ENCODE data around the gene MAP2K5. TPM values are rescaled to one million over a fixed set of nuclear protein-coding genes. Genes with fewer than 3 reads are reported as not detected.

The MAP2K5 gene
- total and polyA plus RNA-seq, 10 of the 15 experiments (the other 5 are each of a cell fraction or from before 2014, with no cell fraction given) = 1.3 to 19.4 (median 9.6) TPM

DNA sequence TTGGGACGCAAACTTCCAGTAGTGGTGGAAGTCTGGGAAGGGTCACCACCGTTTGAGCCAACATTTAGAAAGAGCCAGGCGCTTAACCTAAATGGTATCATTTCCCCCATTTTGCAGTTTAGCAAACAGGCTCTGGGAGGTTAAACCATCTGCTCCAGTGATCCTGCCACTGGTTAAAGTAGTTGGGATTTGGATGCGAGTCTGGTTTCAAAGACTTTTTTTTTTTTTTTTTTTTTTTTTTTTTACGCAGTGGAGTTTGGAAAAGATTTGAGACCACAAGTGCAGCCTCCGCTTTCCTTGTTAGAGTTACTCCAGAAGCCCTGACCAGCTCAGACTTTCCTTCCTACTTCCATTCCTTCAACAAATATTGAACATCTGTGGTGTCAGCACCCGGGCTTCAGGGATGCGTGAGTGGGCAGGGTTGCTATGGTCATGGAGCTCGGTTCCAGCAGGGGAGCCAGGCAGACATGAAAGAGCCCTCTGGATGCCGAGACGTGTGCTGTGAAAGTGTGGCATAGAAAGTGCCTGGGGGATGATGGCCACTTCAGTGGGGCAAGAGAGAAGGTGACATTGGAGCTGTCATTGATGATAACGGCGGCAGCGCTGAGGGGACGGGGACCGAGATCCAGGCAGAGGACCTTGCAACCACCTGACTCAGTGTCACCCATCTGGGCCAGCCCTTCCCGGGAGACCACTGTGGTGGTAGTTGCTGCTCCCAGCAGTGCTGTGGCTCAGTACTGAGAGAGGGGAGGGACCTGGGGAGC lies 298.4 kb downstream of the MAP2K5 start (continued):
- TF ChIP-seq MTA2 (IDR thresholded peaks at IDR 0.05; ENCODE audit: low read depth) (no peak), BMI1 (IDR thresholded peaks at IDR 0.05; ENCODE audit: borderline replicate concordance) (no peak), EZH2 (IDR thresholded peaks at IDR 0.05; ENCODE audit: borderline replicate concordance, control insufficient read depth, low read depth, low read length) (no peak), NR2C2 (IDR thresholded peaks at IDR 0.05; ENCODE audit: borderline replicate concordance, control insufficient read depth, insufficient read length, low read depth) (no peak), IKZF2 (IDR thresholded peaks at IDR 0.05) (peak; percentile 6 to 22; a peak in 2 of 4 replicates), BCL11A (IDR thresholded peaks at IDR 0.05; ENCODE audit: low read depth, low read length) (no peak), PML (IDR thresholded peaks at IDR 0.05; ENCODE audit: low read length) (no peak)
- TF ChIP-seq, protein P1, sequence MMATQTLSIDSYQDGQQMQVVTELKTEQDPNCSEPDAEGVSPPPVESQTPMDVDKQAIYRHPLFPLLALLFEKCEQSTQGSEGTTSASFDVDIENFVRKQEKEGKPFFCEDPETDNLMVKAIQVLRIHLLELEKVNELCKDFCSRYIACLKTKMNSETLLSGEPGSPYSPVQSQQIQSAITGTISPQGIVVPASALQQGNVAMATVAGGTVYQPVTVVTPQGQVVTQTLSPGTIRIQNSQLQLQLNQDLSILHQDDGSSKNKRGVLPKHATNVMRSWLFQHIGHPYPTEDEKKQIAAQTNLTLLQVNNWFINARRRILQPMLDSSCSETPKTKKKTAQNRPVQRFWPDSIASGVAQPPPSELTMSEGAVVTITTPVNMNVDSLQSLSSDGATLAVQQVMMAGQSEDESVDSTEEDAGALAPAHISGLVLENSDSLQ (IDR thresholded peaks at IDR 0.05) = 0 out of 2 replicates have a peak, but pooled peaks have one; percentile 13
- TF ChIP-seq, protein P2, sequence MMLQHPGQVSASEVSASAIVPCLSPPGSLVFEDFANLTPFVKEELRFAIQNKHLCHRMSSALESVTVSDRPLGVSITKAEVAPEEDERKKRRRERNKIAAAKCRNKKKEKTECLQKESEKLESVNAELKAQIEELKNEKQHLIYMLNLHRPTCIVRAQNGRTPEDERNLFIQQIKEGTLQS (IDR thresholded peaks at IDR 0.05; ENCODE audit: borderline replicate concordance, extremely low read depth, low read depth, low read length) = no peak

DNA sequence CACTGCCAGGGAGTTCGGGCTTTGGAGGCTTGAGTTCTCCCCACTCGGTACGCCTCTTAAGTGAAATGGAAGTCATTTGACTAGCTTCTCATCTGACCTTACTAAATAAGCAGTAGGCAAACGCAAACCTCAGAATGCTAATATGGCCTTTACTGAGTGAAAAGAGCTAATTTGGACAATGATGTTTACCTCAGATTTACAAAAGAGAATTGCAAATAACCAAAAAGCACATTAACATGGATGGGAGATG lies 298.9 kb downstream of the MAP2K5 start:
- in situ Hi-C loops (cut with MboI) (no loop called here), intact Hi-C loops (cut with micrococcal nuclease; ENCODE audit: unreplicated experiment) (loop anchor here (2.0 to 10.0 kb wide), 4 partner anchors 21 to 757 kb away; partner anchors contain the start of gene C15orf61)
- no peaks in the 10 kb centered on the region for H3K27me3 ChIP-seq (replicated peaks in 1 of 2; ENCODE audit: control insufficient read depth in 2 of 2, insufficient read depth in 2 of 2, low read length in 1 of 2)
- peak overlapping the region; percentile 85 for H3K4me3 ChIP-seq
- POLR2A ChIA-PET = interaction anchor here (0.6 to 1.9 kb wide), 9 partner anchors 12 to 351 kb away, joined by 3 to 17 read pairs (median 3); partner anchors contain the start of gene C15orf61
- ATAC-seq (no peak), FAIRE-seq (no peak), DNase-seq (ENCODE audit: low read depth, low spot score) (no peak)
- BruUV-seq (replicated peaks) = no TSS peak
- H3K9me3 ChIP-seq (replicated peaks; ENCODE audit: control insufficient read depth, insufficient read depth, low read length) = no peaks in the 10 kb centered on the region
- SMC1A ChIA-PET (ENCODE audit: uncharacterized antibody, unreplicated experiment) = interaction anchor here (1.0 to 2.5 kb wide), 10 partner anchors 9 to 384 kb away, joined by 3 to 29 read pairs (median 4); no protein-coding TSS in a partner anchor
- H2AFZ ChIP-seq (ENCODE audit: control insufficient read depth, low read depth, low read length) = peak overlapping the region; percentile 40
- CTCF ChIA-PET = interaction anchor here (0.6 to 2.6 kb wide), 9 partner anchors 9 to 879 kb away, joined by 3 to 12 read pairs (median 4); no protein-coding TSS in a partner anchor
- peak overlapping the region; percentile 84 for H3K9ac ChIP-seq (ENCODE audit: control insufficient read depth, insufficient read depth, low read length)
- peak overlapping the region; percentile 95 for H3K4me2 ChIP-seq (ENCODE audit: control insufficient read depth, insufficient read depth)
- peaks cover 13% of the 10 kb centered on the region for H3K4me1 ChIP-seq (ENCODE audit: control insufficient read depth, insufficient read depth, low read length)
- H3K79me2 ChIP-seq (ENCODE audit: control insufficient read depth, insufficient read depth, low read length) = no peaks in the 10 kb centered on the region; the same call in 1 of the 2 replicates
- 8% methylated on average over 4 of the region's 4 CpGs for WGBS (ENCODE audit: insufficient coverage, insufficient replicate concordance, low lambda C conversion rate, missing lambda C conversion rate)
- H3K36me3 ChIP-seq (ENCODE audit: control insufficient read depth in 2 of 2, insufficient read depth in 2 of 2, low read length in 1 of 2) = no peaks in the 10 kb centered on the region
- H3K27ac ChIP-seq (ENCODE audit: control insufficient read depth, insufficient read depth) = no peak overlapping the region
- RAD21 ChIA-PET (ENCODE audit: unreplicated experiment) = interaction anchor here (0.6 to 2.0 kb wide), 11 partner anchors 9 to 387 kb away, joined by 3 to 28 read pairs (median 6); no protein-coding TSS in a partner anchor
- H4K20me1 ChIP-seq (ENCODE audit: control insufficient read depth, insufficient read depth) = no peaks in the 10 kb centered on the region
- TF ChIP-seq BRCA1 (IDR thresholded peaks at IDR 0.05; ENCODE audit: low read depth, low read length) (no peak), SMAD1 (IDR thresholded peaks at IDR 0.05; ENCODE audit: low read depth, partially characterized antibody) (no peak), HDAC2 (IDR thresholded peaks at IDR 0.05) (no peak), PAX5 (IDR thresholded peaks at IDR 0.05; ENCODE audit: borderline replicate concordance, low read depth, low read length) (no peak), TCF3 (IDR thresholded peaks at IDR 0.05; ENCODE audit: borderline replicate concordance, insufficient read depth, low read depth, low read length) (no peak), ESRRA (IDR thresholded peaks at IDR 0.05; ENCODE audit: low read length) (no peak), CBFB (IDR thresholded peaks at IDR 0.05; ENCODE audit: low read depth) (no peak), KDM1A (IDR thresholded peaks at IDR 0.05; ENCODE audit: borderline replicate concordance) (no peak), ZNF207 (IDR thresholded peaks at IDR 0.05; ENCODE audit: borderline replicate concordance) (no peak)
- TF ChIP-seq, protein P3, sequence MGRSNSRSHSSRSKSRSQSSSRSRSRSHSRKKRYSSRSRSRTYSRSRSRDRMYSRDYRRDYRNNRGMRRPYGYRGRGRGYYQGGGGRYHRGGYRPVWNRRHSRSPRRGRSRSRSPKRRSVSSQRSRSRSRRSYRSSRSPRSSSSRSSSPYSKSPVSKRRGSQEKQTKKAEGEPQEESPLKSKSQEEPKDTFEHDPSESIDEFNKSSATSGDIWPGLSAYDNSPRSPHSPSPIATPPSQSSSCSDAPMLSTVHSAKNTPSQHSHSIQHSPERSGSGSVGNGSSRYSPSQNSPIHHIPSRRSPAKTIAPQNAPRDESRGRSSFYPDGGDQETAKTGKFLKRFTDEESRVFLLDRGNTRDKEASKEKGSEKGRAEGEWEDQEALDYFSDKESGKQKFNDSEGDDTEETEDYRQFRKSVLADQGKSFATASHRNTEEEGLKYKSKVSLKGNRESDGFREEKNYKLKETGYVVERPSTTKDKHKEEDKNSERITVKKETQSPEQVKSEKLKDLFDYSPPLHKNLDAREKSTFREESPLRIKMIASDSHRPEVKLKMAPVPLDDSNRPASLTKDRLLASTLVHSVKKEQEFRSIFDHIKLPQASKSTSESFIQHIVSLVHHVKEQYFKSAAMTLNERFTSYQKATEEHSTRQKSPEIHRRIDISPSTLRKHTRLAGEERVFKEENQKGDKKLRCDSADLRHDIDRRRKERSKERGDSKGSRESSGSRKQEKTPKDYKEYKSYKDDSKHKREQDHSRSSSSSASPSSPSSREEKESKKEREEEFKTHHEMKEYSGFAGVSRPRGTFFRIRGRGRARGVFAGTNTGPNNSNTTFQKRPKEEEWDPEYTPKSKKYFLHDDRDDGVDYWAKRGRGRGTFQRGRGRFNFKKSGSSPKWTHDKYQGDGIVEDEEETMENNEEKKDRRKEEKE (IDR thresholded peaks at IDR 0.05) = no peak

Data from GM12878 (cell line).